Trophoblast cell (in vitro differentiated cells and primary cell): Measurements from ENCODE around the gene CD48.
A peak's percentile ranks its signal among the peaks of the same experiment; 100 is the strongest.

ENCODE experiments used
- DNase-seq, 2 donors: peaks; one replicate each; pipeline ENCODE4 v3.0.0-alpha.2; 2016
- H2AFZ ChIP-seq: 2 replicates; pipeline ENCODE4 v1.6.1; 2013; ENCODE audit warnings: low read length, moderate library complexity, mild to moderate bottlenecking; ENCODE audit not compliant: insufficient read depth, poor library complexity
- H2AK5ac ChIP-seq: 2 replicates; pipeline ENCODE4 v1.6.1; 2013; ENCODE audit warnings: mild to moderate bottlenecking, low read length
- H2BK120ac ChIP-seq: 2 replicates; pipeline ENCODE4 v1.6.1; 2013; ENCODE audit warnings: low read length, mild to moderate bottlenecking, moderate library complexity; ENCODE audit not compliant: insufficient read depth, poor library complexity
- H2BK12ac ChIP-seq: 2 replicates; pipeline ENCODE4 v1.6.1; 2013; ENCODE audit warnings: mild to moderate bottlenecking, low read length, moderate library complexity
- H2BK5ac ChIP-seq: 2 replicates; pipeline ENCODE4 v1.6.1; 2013; ENCODE audit warnings: low read length, low read depth, moderate library complexity, mild to moderate bottlenecking; ENCODE audit not compliant: poor library complexity
- H3K14ac ChIP-seq: 2 replicates; pipeline ENCODE4 v1.6.1; 2013; ENCODE audit warnings: mild to moderate bottlenecking, low read length
- H3K18ac ChIP-seq: 2 replicates; pipeline ENCODE4 v1.6.1; 2013; ENCODE audit warnings: mild to moderate bottlenecking, low read length
- H3K23ac ChIP-seq: 2 replicates; pipeline ENCODE4 v1.6.1; 2013; ENCODE audit warnings: low read length
- H3K27ac ChIP-seq: 2 replicates; pipeline ENCODE4 v1.5.1; 2013; ENCODE audit warnings: low read depth, mild to moderate bottlenecking, inconsistent platforms, low read length, moderate library complexity
- H3K27me3 ChIP-seq: 2 replicates; pipeline ENCODE4 v1.6.1; 2013; ENCODE audit warnings: inconsistent platforms, mild to moderate bottlenecking, low read length, moderate library complexity; ENCODE audit not compliant: insufficient read depth
- H3K36me3 ChIP-seq, 2 experiments: 1 replicate in 1 of 2; 2 replicates in 1 of 2; pipeline ENCODE4 v1.6.1; 2013; ENCODE audit warnings: low read length in 2 of 2, mild to moderate bottlenecking in 2 of 2, moderate library complexity in 1 of 2; ENCODE audit not compliant: insufficient read depth in 2 of 2, control insufficient read depth in 1 of 2
- H3K4ac ChIP-seq: 2 replicates; pipeline ENCODE4 v1.6.1; 2013; ENCODE audit warnings: low read depth, mild to moderate bottlenecking, low read length, moderate library complexity
- H3K4me1 ChIP-seq, 2 experiments: 1 replicate in 1 of 2; 2 replicates in 1 of 2; pipeline ENCODE4 v1.6.1; 2013; ENCODE audit warnings: low read length in 2 of 2, mild to moderate bottlenecking in 2 of 2, moderate library complexity in 1 of 2; ENCODE audit not compliant: insufficient read depth in 2 of 2, control insufficient read depth in 1 of 2
- H3K4me2 ChIP-seq: 2 replicates; pipeline ENCODE4 v1.6.1; 2013; ENCODE audit warnings: inconsistent platforms, mild to moderate bottlenecking, low read length, moderate library complexity
- H3K4me3 ChIP-seq: 2 replicates; pipeline ENCODE4 v1.5.1; 2013; ENCODE audit warnings: mild to moderate bottlenecking, low read depth, low read length, inconsistent platforms
- H3K79me1 ChIP-seq: one replicate; pipeline ENCODE4 v1.6.1; 2013; ENCODE audit warnings: low read length
- H3K79me2 ChIP-seq: 2 replicates; pipeline ENCODE4 v1.6.1; 2013; ENCODE audit warnings: low read length, mild to moderate bottlenecking; ENCODE audit not compliant: control insufficient read depth, insufficient read depth, poor library complexity
- H3K9ac ChIP-seq: 2 replicates; pipeline ENCODE4 v1.6.1; 2013; ENCODE audit warnings: mild to moderate bottlenecking, low read length
- H3K9me3 ChIP-seq: 2 replicates; pipeline ENCODE4 v1.6.1; 2013; ENCODE audit warnings: low read depth, mild to moderate bottlenecking, control low read depth, inconsistent platforms, low read length; ENCODE audit not compliant: insufficient read depth
- H4K12ac ChIP-seq: 2 replicates; pipeline ENCODE4 v1.6.1; 2013; ENCODE audit warnings: low read depth, mild to moderate bottlenecking, low read length, moderate library complexity
- H4K8ac ChIP-seq: 2 replicates; pipeline ENCODE4 v1.6.1; 2013; ENCODE audit warnings: low read depth, mild to moderate bottlenecking, low read length, moderate library complexity
- H4K91ac ChIP-seq: one replicate; pipeline ENCODE4 v1.6.1; 2013; ENCODE audit warnings: low read depth, mild to moderate bottlenecking, low read length, moderate library complexity
- WGBS: extraction: QIAGEN DNeasy Blood & Tissue Kit; methylation state at CpG from one replicate; pipeline ENCODE4 v1.1.7; 2013; ENCODE audit warnings: missing lambda C conversion rate; ENCODE audit not compliant: insufficient read length, insufficient coverage; ENCODE audit errors: extremely low coverage; 5-methylcytosine and 5-hydroxymethylcytosine counted together

Gene CD48

DNA sequence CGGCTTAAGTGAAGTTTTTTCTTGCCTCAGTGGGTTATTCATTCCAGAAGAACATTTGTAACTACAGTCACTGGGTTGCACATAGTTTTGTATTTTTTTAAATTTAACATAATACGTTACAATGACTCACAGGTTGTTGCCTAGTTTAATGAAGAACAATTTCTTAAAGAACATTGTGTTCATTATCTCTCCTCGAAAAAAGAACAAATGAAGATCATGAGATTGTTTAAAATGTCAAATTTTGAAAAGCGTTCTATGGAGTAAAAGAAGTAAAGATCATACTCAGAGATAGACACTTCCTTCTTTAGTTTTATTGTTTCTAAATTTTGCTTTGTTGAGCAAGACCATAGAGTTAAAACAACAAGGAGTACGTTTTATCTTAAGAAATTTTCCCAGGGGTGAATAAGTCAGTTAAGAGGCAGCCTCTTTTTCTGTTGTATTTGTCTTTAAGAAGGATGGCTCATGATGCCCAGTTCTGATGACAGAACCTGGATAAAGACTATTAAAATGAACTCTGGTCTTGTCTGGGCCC lies 54.3 kb downstream of the CD48 start:
- H2AK5ac ChIP-seq, result no peak overlapping the region
- no peaks in the 10 kb centered on the region for H3K9me3 ChIP-seq
- no peak overlapping the region for H2AFZ ChIP-seq
- no peak overlapping the region for H3K9ac ChIP-seq
- no peak overlapping the region for H3K4ac ChIP-seq
- no peak overlapping the region for H3K4me3 ChIP-seq
- no peaks in the 10 kb centered on the region for H3K79me2 ChIP-seq
- H3K4me1 ChIP-seq, result peaks cover 12 to 24% of the 10 kb centered on the region in 2 experiments
- WGBS, result no CpG with 5 or more reads among the region's 5 CpGs
- no peak overlapping the region for H3K23ac ChIP-seq
- H2BK120ac ChIP-seq, result peak overlapping the region; percentile 60
- H3K14ac ChIP-seq, result peak overlapping the region; percentile 29
- H3K4me2 ChIP-seq, result no peak overlapping the region
- peaks cover 16% of the 10 kb centered on the region for H3K79me1 ChIP-seq
- H2BK5ac ChIP-seq, result peak overlapping the region; percentile 85
- DNase-seq, result no peak
- H3K27ac ChIP-seq, result no peak overlapping the region
- H3K36me3 ChIP-seq, result no peaks in the 10 kb centered on the region
- no peaks in the 10 kb centered on the region for H3K27me3 ChIP-seq
- no peak overlapping the region for H4K12ac ChIP-seq
- H4K8ac ChIP-seq, result no peak overlapping the region
- H4K91ac ChIP-seq, result no peak overlapping the region
- H3K18ac ChIP-seq, result no peak overlapping the region
- H2BK12ac ChIP-seq, result no peak overlapping the region

DNA sequence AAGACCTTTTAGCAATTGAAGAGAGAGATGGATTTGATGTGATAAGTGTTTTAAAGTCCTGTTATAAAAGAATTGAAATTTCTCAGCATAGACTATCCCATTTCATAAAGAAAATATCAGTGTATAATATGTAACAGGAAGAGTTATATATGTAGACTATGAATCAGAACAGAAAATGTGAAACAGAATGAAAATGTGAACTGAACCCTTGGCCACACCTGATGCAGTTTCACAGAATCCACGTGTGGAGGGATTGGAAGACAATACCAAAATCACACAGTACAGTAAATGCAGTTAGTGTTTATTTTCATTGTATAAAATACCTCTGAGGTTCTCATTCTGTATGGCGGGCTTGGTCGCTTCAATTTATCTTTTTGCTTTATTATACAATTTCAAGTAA lies 54.9 kb downstream of the CD48 start:
- Histone ChIP-seq H2BK5ac (no peak overlapping the region), H3K36me3 (no peaks in the 10 kb centered on the region), H3K9ac (no peak overlapping the region), H3K27me3 (no peaks in the 10 kb centered on the region), H4K91ac (no peak overlapping the region), H3K4me2 (no peak overlapping the region), H3K14ac (no peak overlapping the region), H3K4me1 (peaks cover 12 to 26% of the 10 kb centered on the region in 2 experiments), H3K9me3 (no peaks in the 10 kb centered on the region), H2BK120ac (no peak overlapping the region), H3K27ac (no peak overlapping the region), H2AK5ac (no peak overlapping the region), H3K4ac (no peak overlapping the region), H3K79me2 (no peaks in the 10 kb centered on the region), H2BK12ac (no peak overlapping the region), H3K23ac (no peak overlapping the region), H3K4me3 (no peak overlapping the region), H2AFZ (no peak overlapping the region), H4K8ac (no peak overlapping the region), H3K18ac (no peak overlapping the region), H3K79me1 (peaks cover 16% of the 10 kb centered on the region), H4K12ac (no peak overlapping the region)
- WGBS, result no CpG with 5 or more reads among the region's 3 CpGs
- DNase-seq, result no peak

DNA sequence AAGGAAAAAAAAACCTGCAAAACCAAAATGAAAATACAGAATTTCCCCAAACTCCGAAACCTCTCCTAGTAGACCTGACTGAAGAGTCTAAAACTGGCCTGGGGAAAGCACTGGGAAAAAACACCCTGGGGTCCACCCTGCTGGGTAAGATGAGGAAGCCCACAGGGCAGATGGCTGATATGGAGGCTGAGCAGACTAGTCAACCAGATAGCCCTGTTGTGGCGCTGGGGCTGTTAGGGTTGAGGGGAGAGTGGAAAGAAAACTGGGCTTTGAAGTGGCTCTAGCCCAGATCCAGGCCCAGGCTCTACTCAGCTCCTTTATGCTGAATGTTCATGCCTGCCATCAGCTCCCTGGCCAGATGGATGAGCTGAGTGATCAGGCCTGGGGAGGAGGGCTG lies 58.0 kb downstream of the CD48 start:
- peaks cover 16% of the 10 kb centered on the region for H3K79me1 ChIP-seq
- H3K23ac ChIP-seq, result no peak overlapping the region
- no peak overlapping the region for H3K4me3 ChIP-seq
- no CpG with 5 or more reads among the region's 2 CpGs for WGBS
- peak overlapping the region; percentile 78 for H2BK120ac ChIP-seq
- peak overlapping the region; percentile 5 for H2BK5ac ChIP-seq
- peak overlapping the region; percentile 3 for H3K14ac ChIP-seq
- DNase-seq, result no peak
- no peak overlapping the region for H3K18ac ChIP-seq
- no peaks in the 10 kb centered on the region for H3K9me3 ChIP-seq
- no peak overlapping the region for H2AFZ ChIP-seq
- no peaks in the 10 kb centered on the region for H3K27me3 ChIP-seq
- H3K36me3 ChIP-seq, result no peaks in the 10 kb centered on the region
- H3K27ac ChIP-seq, result peak overlapping the region; percentile 66
- H2BK12ac ChIP-seq, result peak overlapping the region; percentile 5
- H3K79me2 ChIP-seq, result no peaks in the 10 kb centered on the region
- H2AK5ac ChIP-seq, result no peak overlapping the region
- no peak overlapping the region for H3K9ac ChIP-seq
- peaks cover 15 to 25% of the 10 kb centered on the region in 2 experiments for H3K4me1 ChIP-seq
- H4K12ac ChIP-seq, result no peak overlapping the region
- no peak overlapping the region for H3K4ac ChIP-seq
- H3K4me2 ChIP-seq, result no peak overlapping the region
- H4K8ac ChIP-seq, result no peak overlapping the region
- peak overlapping the region; percentile 71 for H4K91ac ChIP-seq

DNA sequence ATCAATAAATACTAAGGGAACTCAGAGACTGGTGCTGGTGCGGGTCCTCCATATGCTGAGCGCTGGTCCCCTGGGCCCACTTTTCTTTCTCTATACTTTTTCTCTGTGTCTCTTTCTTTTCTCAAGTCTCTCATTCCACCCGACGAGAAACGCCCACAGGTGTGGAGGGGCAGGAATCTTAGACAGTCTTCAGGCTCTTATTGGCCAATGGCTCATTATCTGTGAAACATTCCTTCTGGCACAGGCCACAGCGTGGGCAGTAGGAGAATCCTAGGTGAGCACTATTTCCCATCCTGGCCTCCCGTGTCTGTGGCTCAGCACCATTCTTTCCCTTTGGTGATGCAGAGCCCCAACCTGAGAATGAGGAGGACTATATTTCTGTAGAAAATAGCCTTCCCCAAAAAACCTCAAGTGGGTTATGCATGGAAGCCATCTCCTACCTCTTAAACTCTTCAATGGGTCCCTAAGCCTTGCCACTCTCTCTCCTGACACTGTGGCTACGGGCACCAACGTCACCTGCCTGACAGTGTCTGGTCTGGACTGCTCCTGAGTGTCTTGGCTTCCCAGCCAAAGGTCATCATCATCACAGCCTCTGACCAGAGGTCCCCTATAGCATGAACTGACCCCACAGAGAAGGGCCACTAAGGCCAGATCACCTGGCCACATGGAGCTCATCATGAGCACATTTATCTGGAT lies 58.5 kb downstream of the CD48 start:
- peak overlapping the region; percentile 92 for H4K91ac ChIP-seq
- H2BK120ac ChIP-seq, result peak overlapping the region; percentile 78
- no peak overlapping the region for H3K4me2 ChIP-seq
- H3K4me1 ChIP-seq, result peaks cover 15 to 22% of the 10 kb centered on the region in 2 experiments
- no peak overlapping the region for H2AFZ ChIP-seq
- H3K14ac ChIP-seq, result peak overlapping the region; percentile 74
- no peak overlapping the region for H3K23ac ChIP-seq
- H2BK5ac ChIP-seq, result peak overlapping the region; percentile 61
- H3K27me3 ChIP-seq, result no peaks in the 10 kb centered on the region
- peak overlapping the region; percentile 66 for H3K27ac ChIP-seq
- no peak overlapping the region for H3K4me3 ChIP-seq
- H3K18ac ChIP-seq, result peak overlapping the region; percentile 75
- H4K12ac ChIP-seq, result peak overlapping the region; percentile 7
- H3K9me3 ChIP-seq, result no peaks in the 10 kb centered on the region
- no CpG with 5 or more reads among the region's 9 CpGs for WGBS
- H3K79me2 ChIP-seq, result no peaks in the 10 kb centered on the region
- H3K36me3 ChIP-seq, result no peaks in the 10 kb centered on the region
- DNase-seq, result peak; percentile 27 to 59
- H3K9ac ChIP-seq, result no peak overlapping the region
- H2BK12ac ChIP-seq, result peak overlapping the region; percentile 89
- H4K8ac ChIP-seq, result peak overlapping the region; percentile 61
- H2AK5ac ChIP-seq, result peak overlapping the region; percentile 49
- peak overlapping the region; percentile 60 for H3K4ac ChIP-seq
- H3K79me1 ChIP-seq, result peaks cover 14% of the 10 kb centered on the region
